ENCODE measurements around the gene KLF5.

KLF5 gene

DNA sequence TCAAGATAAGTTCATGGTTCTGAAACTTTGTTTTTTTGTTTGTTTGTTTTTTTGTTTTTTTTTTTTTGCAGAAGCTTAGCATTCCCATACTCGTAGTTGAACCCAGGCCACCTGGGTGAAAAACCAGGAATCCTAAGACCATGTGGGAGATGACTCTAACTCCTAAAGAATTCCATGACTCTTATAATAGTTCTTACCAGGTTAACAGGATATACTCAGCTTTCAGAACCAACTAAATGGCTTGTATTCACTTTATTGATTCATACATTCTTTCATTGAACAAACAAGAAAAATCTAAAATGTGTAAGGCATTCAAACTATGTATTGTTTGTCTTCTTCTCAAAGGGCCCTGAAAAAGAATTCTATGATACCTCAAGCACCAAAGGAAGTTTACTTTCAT lies 40.5 kb upstream of the KLF5 start:
- no peaks in the 10 kb centered on the region for H3K79me2 ChIP-seq (ENCODE audit: low read length)
- H3K27me3 ChIP-seq (replicated peaks; ENCODE audit: insufficient read depth, low read length): no peaks in the 10 kb centered on the region
- no peak overlapping the region for H3K27ac ChIP-seq (ENCODE audit: low read length)
- no peaks in the 10 kb centered on the region for H4K20me1 ChIP-seq (ENCODE audit: insufficient read depth, low read length)
- H3K4me3 ChIP-seq (ENCODE audit: low read length): no peak overlapping the region
- H3K4me2 ChIP-seq (ENCODE audit: low read depth, low read length): no peak overlapping the region
- H3K9ac ChIP-seq (ENCODE audit: low read length): no peak overlapping the region
- H3K36me3 ChIP-seq (replicated peaks; ENCODE audit: insufficient read depth, low read length): no peaks in the 10 kb centered on the region
- no peaks in the 10 kb centered on the region for H3K9me2 ChIP-seq (replicated peaks; ENCODE audit: insufficient read depth, low read length)
- H3F3A ChIP-seq (ENCODE audit: insufficient read depth, low read length): no peaks in the 10 kb centered on the region
- no peaks in the 10 kb centered on the region for H3K4me1 ChIP-seq (ENCODE audit: low read length)
- H2AFZ ChIP-seq (ENCODE audit: low read length): no peak overlapping the region
- H3K9me3 ChIP-seq (replicated peaks; ENCODE audit: insufficient read depth, low read length): no peaks in the 10 kb centered on the region
- TF ChIP-seq, protein P1, sequence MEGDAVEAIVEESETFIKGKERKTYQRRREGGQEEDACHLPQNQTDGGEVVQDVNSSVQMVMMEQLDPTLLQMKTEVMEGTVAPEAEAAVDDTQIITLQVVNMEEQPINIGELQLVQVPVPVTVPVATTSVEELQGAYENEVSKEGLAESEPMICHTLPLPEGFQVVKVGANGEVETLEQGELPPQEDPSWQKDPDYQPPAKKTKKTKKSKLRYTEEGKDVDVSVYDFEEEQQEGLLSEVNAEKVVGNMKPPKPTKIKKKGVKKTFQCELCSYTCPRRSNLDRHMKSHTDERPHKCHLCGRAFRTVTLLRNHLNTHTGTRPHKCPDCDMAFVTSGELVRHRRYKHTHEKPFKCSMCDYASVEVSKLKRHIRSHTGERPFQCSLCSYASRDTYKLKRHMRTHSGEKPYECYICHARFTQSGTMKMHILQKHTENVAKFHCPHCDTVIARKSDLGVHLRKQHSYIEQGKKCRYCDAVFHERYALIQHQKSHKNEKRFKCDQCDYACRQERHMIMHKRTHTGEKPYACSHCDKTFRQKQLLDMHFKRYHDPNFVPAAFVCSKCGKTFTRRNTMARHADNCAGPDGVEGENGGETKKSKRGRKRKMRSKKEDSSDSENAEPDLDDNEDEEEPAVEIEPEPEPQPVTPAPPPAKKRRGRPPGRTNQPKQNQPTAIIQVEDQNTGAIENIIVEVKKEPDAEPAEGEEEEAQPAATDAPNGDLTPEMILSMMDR (IDR thresholded peaks at IDR 0.05; ENCODE audit: low read length): no peak
- TF ChIP-seq EZH2phosphoT487 (IDR thresholded peaks at IDR 0.05; ENCODE audit: low read length): no peak
- TF ChIP-seq EZH2 (optimal IDR thresholded peaks at IDR 0.05; ENCODE audit: low read depth, low read length): no peak
- DNase-seq: no peak

DNA sequence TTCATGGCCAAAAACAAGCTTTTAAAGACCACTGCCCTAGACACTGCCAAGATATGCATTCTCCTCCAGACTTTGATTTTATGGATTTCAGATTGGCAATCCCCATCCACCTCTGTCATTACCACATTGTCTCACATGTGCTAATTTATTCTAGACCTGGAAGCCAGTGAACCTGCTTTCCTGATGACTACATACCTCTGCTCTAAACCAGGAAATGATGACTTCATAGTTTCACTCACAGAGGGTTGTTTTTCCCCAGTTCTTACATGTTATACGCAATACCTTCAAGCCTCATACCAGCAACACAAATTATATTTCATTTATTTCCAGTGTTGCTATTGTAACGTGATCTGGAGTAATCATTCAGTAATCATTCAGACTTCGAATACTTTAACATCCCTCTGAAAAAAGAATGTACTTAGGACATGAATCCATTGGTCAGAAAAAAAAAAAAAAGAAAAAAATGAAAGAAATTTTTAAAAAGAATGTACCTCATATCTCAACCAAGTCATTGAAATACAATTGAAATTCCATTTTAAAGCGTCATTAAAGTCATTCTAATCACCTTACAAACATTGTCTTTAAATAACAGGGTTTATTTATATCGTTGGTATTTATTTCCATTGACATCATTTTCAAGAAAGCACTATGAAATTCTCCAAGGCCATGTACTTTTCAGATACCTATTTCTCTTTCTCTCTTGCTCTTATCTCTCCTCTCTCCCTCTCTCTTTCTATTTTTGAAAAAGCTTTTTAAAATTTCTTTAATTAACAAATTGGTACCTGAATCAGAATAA lies 33.4 kb upstream of the KLF5 start:
- no peaks in the 10 kb centered on the region for H3K27me3 ChIP-seq (replicated peaks; ENCODE audit: insufficient read depth, low read length)
- H4K20me1 ChIP-seq (ENCODE audit: insufficient read depth, low read length): no peaks in the 10 kb centered on the region
- no peaks in the 10 kb centered on the region for H3K9me3 ChIP-seq (replicated peaks; ENCODE audit: insufficient read depth, low read length)
- no peak for DNase-seq
- H3K9me2 ChIP-seq (replicated peaks; ENCODE audit: insufficient read depth, low read length): no peaks in the 10 kb centered on the region
- no peak overlapping the region for H3K4me2 ChIP-seq (ENCODE audit: low read depth, low read length)
- no peaks in the 10 kb centered on the region for H3K36me3 ChIP-seq (replicated peaks; ENCODE audit: insufficient read depth, low read length)
- TF ChIP-seq, protein P1 (IDR thresholded peaks at IDR 0.05; ENCODE audit: low read length): no peak
- TF ChIP-seq EZH2 (optimal IDR thresholded peaks at IDR 0.05; ENCODE audit: low read depth, low read length) (no peak), EZH2phosphoT487 (IDR thresholded peaks at IDR 0.05; ENCODE audit: low read length) (no peak)
- H3F3A ChIP-seq (ENCODE audit: insufficient read depth, low read length): no peaks in the 10 kb centered on the region
- H3K79me2 ChIP-seq (ENCODE audit: low read length): no peaks in the 10 kb centered on the region
- no peak overlapping the region for H3K9ac ChIP-seq (ENCODE audit: low read length)
- no peak overlapping the region for H3K4me3 ChIP-seq (ENCODE audit: low read length)
- H3K27ac ChIP-seq (ENCODE audit: low read length): no peak overlapping the region
- no peaks in the 10 kb centered on the region for H3K4me1 ChIP-seq (ENCODE audit: low read length)
- H2AFZ ChIP-seq (ENCODE audit: low read length): no peak overlapping the region

DNA sequence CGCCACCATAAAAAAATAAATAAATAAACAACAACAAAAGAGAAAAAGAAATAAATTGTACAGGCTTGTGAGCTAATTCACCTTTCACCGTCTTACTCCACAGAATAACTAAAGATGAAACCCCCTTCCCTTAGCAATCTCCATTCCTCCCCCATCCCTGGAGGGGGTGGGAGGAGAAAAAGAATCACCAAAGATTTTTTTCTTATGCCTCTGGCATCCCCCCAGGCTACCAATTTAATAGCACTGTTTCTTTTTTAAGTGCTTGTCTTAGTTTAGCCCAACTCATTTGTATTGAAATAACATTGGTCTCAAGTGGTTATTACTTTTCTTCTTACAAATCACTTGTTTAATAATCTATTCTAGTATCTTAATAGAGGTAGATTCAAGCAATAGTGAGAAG lies 23.9 kb upstream of the KLF5 start:
- H3K36me3 ChIP-seq (replicated peaks; ENCODE audit: insufficient read depth, low read length): no peaks in the 10 kb centered on the region
- TF ChIP-seq, protein P1 (IDR thresholded peaks at IDR 0.05; ENCODE audit: low read length): no peak
- TF ChIP-seq EZH2phosphoT487 (IDR thresholded peaks at IDR 0.05; ENCODE audit: low read length) (no peak), EZH2 (optimal IDR thresholded peaks at IDR 0.05; ENCODE audit: low read depth, low read length) (no peak)
- no peaks in the 10 kb centered on the region for H3K9me2 ChIP-seq (replicated peaks; ENCODE audit: insufficient read depth, low read length)
- DNase-seq: no peak
- H3K27me3 ChIP-seq (replicated peaks; ENCODE audit: insufficient read depth, low read length): no peaks in the 10 kb centered on the region
- no peak overlapping the region for H3K27ac ChIP-seq (ENCODE audit: low read length)
- no peaks in the 10 kb centered on the region for H3F3A ChIP-seq (ENCODE audit: insufficient read depth, low read length)
- H3K4me2 ChIP-seq (ENCODE audit: low read depth, low read length): no peak overlapping the region
- no peaks in the 10 kb centered on the region for H3K4me1 ChIP-seq (ENCODE audit: low read length)
- H3K4me3 ChIP-seq (ENCODE audit: low read length): no peak overlapping the region
- no peak overlapping the region for H2AFZ ChIP-seq (ENCODE audit: low read length)
- no peak overlapping the region for H3K9ac ChIP-seq (ENCODE audit: low read length)
- no peaks in the 10 kb centered on the region for H3K79me2 ChIP-seq (ENCODE audit: low read length)
- no peaks in the 10 kb centered on the region for H3K9me3 ChIP-seq (replicated peaks; ENCODE audit: insufficient read depth, low read length)
- no peaks in the 10 kb centered on the region for H4K20me1 ChIP-seq (ENCODE audit: insufficient read depth, low read length)

All from MM.1S (cell line).